OCI-LY1 (cell line): ENCODE results near the gene TMEM95.

Experiments used
- CTCF ChIP-seq: fragments of 200-600 bp; sonication (generic), shearing (Covaris generic); IDR thresholded peaks from 2 replicates; pipeline ENCODE4 v1.5.1; 2017; ENCODE audit warnings: mild to moderate bottlenecking, antibody characterized with exemption, low read length, moderate library complexity, mixed read lengths
- EZH2 ChIP-seq: fragments of 200-600 bp; sonication (generic), shearing (Covaris generic); IDR thresholded peaks from 2 replicates; pipeline ENCODE4 v1.8.0; 2017; ENCODE audit warnings: borderline replicate concordance, mixed run types, mild to moderate bottlenecking, antibody characterized with exemption, low read length, moderate library complexity, mixed read lengths

- no peak for TF ChIP-seq CTCF
- no peak for TF ChIP-seq EZH2
Observed at GRCh38 chr17:7403977-7404736, 49.2 kb downstream of the TMEM95 start, which contains the start of gene TMEM256.
